ENCODE data around the gene MOK.

The MOK gene

GRCh38 chr14:102206918-102207317 is 98.0 kb downstream of the MOK start:
- DNase-seq (ENCODE audit: low read depth, low spot score): no peak

DNA sequence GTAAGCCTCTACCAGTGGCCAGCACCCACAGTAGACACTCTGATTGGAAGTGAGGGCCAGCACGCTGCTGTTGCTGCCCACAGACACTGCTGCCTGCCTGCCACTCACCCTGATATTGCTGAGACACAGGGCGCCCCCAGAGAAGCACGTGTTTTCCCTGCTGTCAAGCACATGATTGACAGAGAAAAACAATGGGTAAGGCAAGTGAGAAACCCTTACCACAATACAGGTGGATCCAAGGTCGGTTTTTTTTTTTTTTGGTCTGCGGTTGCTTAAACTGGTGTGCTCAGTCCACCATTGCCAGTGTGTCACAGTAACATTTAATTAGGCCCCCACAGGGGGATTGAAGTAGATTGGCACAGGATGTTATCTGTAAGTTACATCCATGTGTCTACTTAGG is 99.4 kb downstream of the MOK start:
- DNase-seq (ENCODE audit: low read depth, low spot score): no peak

DNA sequence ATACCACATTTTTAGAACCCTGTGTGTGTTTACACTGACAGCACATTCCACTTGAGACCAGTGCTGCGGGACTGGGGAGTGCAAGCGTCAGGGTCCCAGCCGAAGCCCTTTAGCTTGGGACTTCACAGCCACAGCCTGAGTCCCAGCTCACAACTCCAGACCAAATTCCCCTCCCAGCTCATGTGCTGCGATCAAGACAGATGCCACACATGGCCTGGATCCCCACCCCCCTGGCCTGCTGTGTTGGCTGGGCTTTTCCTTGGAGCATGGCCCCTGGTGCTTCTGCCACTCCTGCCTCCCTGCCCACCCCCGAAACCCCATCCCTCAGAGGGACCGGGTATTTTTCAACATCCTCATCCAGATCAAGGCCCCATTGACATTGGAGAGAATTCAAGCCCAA is 101.6 kb downstream of the MOK start:
- DNase-seq (ENCODE audit: low read depth, low spot score): no peak

GRCh38 chr14:102202944-102203343 is 102.0 kb downstream of the MOK start:
- DNase-seq (ENCODE audit: low read depth, low spot score): no peak

GRCh38 chr14:102201776-102202175 is 103.2 kb downstream of the MOK start:
- DNase-seq (ENCODE audit: low read depth, low spot score): no peak

GRCh38 chr14:102201353-102201738 is 103.6 kb downstream of the MOK start:
- no peak for DNase-seq (ENCODE audit: low read depth, low spot score)

- no peak for DNase-seq (ENCODE audit: low read depth, low spot score)
These were observed 104.1 kb downstream of the MOK start for GRCh38 chr14:102200690-102201352.

- DNase-seq (ENCODE audit: low read depth, low spot score): no peak
These were observed 107.6 kb downstream of the MOK start for GRCh38 chr14:102197317-102197853.

- DNase-seq (ENCODE audit: low read depth, low spot score): no peak
These were observed 108.1 kb downstream of the MOK start for GRCh38 chr14:102196902-102197230.

- no peak for DNase-seq (ENCODE audit: low read depth, low spot score)
These were observed 108.7 kb downstream of the MOK start for GRCh38 chr14:102196039-102196901.

DNA sequence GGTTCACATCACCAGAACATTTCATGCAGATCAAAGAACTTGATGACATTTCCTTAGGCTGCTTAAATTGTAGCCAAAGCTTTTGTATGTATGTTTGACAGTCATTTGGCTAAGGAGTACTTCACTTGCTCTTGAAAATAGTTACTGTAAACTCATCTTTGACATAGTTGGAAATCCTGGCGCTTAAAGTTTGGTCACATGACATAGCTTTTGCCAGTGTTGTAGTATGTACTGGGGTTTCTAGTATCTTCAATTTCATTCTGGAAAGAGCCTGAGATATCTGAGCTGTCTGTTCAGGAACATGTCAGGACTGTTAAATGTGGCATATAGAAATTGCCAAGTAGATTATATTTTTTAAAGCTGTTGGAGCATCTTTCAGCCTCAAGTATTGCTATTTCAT is 109.5 kb downstream of the MOK start:
- no peak for DNase-seq (ENCODE audit: low read depth, low spot score)

- no peak for DNase-seq (ENCODE audit: low read depth, low spot score)
These were observed 110.1 kb downstream of the MOK start for GRCh38 chr14:102194856-102195255.

- no peak for DNase-seq (ENCODE audit: low read depth, low spot score)
These were observed 112.0 kb downstream of the MOK start for GRCh38 chr14:102192840-102193502.

DNA sequence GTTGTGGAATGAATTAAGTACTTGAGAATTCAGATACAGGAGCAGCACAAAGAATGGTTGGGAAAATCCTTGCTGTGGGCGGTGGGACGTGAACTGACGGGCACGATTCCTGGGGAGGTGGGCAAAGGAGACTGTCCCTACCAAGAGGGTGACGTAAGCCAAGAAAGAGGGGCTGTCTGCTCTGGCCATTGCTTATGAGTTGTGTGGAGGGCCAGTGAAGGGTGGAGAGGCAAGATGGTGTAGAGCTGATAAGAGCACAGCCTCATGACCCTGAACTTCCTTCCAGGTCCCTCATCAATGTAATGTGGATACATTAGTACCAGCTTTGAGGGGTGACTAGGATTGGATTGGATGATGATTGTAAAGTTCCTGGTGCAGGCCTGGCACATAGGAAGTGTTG is 115.1 kb downstream of the MOK start:
- DNase-seq (ENCODE audit: low read depth, low spot score): no peak

DNA sequence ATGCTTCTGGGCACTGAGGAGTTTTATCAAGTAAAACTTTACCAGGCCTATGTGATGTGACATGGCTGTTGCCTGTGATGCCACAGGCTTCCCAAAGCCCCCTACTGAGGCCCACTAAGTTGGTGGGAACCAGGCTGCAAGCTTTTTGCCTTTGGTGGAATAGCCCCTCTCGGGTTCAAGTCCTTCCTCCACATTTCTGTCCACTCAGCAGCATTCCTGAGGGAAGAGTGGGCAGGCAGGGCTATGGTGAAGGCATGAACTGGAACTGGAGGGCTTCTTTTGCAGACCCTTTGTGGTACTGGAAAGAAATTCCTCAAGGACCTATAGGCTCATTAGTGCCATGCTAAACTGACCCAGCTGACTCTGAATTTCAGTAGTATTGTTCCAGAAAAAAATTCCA is 116.8 kb downstream of the MOK start:
- no peak for DNase-seq (ENCODE audit: low read depth, low spot score)

- no peak for DNase-seq (ENCODE audit: low read depth, low spot score)
These were observed 117.4 kb downstream of the MOK start for GRCh38 chr14:102187568-102188001.

- DNase-seq (ENCODE audit: low read depth, low spot score): peak; percentile 46
These were observed 117.9 kb downstream of the MOK start for GRCh38 chr14:102187044-102187443.

- no peak for DNase-seq (ENCODE audit: low read depth, low spot score)
These were observed 119.6 kb downstream of the MOK start for GRCh38 chr14:102185360-102185759.

- DNase-seq (ENCODE audit: low read depth, low spot score): no peak
These were observed 120.5 kb downstream of the MOK start for GRCh38 chr14:102184316-102185035.

GRCh38 chr14:102183886-102184285 is 121.1 kb downstream of the MOK start:
- no peak for DNase-seq (ENCODE audit: low read depth, low spot score)

GRCh38 chr14:102182936-102183619 is 121.9 kb downstream of the MOK start:
- DNase-seq (ENCODE audit: low read depth, low spot score): no peak
